K562 (cell line): Measurements from ENCODE around the gene ST6GALNAC6. TPM values are rescaled to one million over a fixed set of nuclear protein-coding genes. Genes with fewer than 3 reads are reported as not detected.
A peak's percentile ranks its signal among the peaks of the same experiment; 100 is the strongest.

Experiments
- ETV6 ChIP-seq, 3 experiments: fragments of 150-350 bp in 1 of 3; sonication (generic) in 1 of 3; formaldehyde crosslinking in 1 of 3; IDR thresholded peaks; 2 replicates each; pipeline versions ENCODE4 v1.6.1 to v1.8.0; 2014 to 2022; ENCODE audit warnings: borderline replicate concordance in 2 of 3, low read depth in 2 of 3, antibody characterized with exemption in 1 of 3, low read length in 1 of 3, mild to moderate bottlenecking in 1 of 3, missing genetic modification reagents in 1 of 3
- FOXJ3 ChIP-seq: sonication (generic); formaldehyde crosslinking; IDR thresholded peaks from 2 replicates; pipeline ENCODE4 v1.4.0; 2020; ENCODE audit warnings: mild to moderate bottlenecking, missing genetic modification reagents
- HDAC8 ChIP-seq: fragments of 450-650 bp; IDR thresholded peaks from 2 replicates; pipeline ENCODE4 v1.6.1; 2016; ENCODE audit warnings: mild to moderate bottlenecking, missing genetic modification characterization, moderate library complexity, missing compliant biosample characterization
- ID3 ChIP-seq, 2 experiments: fragments of 250-450 bp in 1 of 2; fragments of 450-650 bp in 1 of 2; sonication (Bioruptor Pico) in 1 of 2; IDR thresholded peaks; 2 replicates each; pipeline versions ENCODE4 v1.6.1 to v1.8.0; 2016 to 2021; ENCODE audit warnings: mild to moderate bottlenecking in 2 of 2, moderate library complexity in 2 of 2, missing compliant biosample characterization in 1 of 2, missing genetic modification characterization in 1 of 2
- KLF13 ChIP-seq: fragments of 450-650 bp; IDR thresholded peaks from 2 replicates; pipeline ENCODE4 v1.6.1; 2016; ENCODE audit warnings: missing genetic modification characterization, low read depth, mild to moderate bottlenecking, missing compliant biosample characterization, moderate library complexity, borderline replicate concordance
- MTA2 ChIP-seq: fragments of 450-650 bp; IDR thresholded peaks from 2 replicates; pipeline ENCODE4 v1.6.1; 2016; ENCODE audit warnings: low read depth
- NR3C1 ChIP-seq: sonication (generic); formaldehyde crosslinking; IDR thresholded peaks from 2 replicates; pipeline ENCODE4 v1.8.1; 2022; ENCODE audit warnings: missing genetic modification reagents
- RBFOX2 ChIP-seq: fragments of 200-400 bp; formaldehyde crosslinking; IDR thresholded peaks from 2 replicates; pipeline ENCODE4 v1.6.1; 2017; ENCODE audit warnings: low read depth, mild to moderate bottlenecking, low read length, moderate library complexity
- SIN3B ChIP-seq: fragments of 450-650 bp; IDR thresholded peaks from 2 replicates; pipeline ENCODE4 v1.6.1; 2017; ENCODE audit warnings: low read depth, mild to moderate bottlenecking, moderate library complexity
- TEAD2 ChIP-seq: fragments of 450-650 bp; IDR thresholded peaks from 2 replicates; pipeline ENCODE4 v1.6.1; 2016; ENCODE audit warnings: missing genetic modification characterization, control low read depth, missing compliant biosample characterization
- ZBTB2 ChIP-seq: fragments of 450-650 bp; IDR thresholded peaks from 2 replicates; pipeline ENCODE4 v1.6.1; 2016; ENCODE audit warnings: antibody characterized with exemption
- ZNF121 ChIP-seq: sonication (generic); formaldehyde crosslinking; conservative IDR thresholded peaks from 2 replicates; pipeline ENCODE4 v1.8.0; 2022; ENCODE audit warnings: missing genetic modification reagents
- ZNF3 ChIP-seq: fragments of 250-450 bp; sonication (Bioruptor Pico); IDR thresholded peaks from 2 replicates; pipeline ENCODE4 v1.5.0; 2021; ENCODE audit warnings: mild to moderate bottlenecking, moderate library complexity
- polyA plus RNA-seq, 8 experiments: library from polyadenylated mRNA; depleted of rRNA in 4 of 8; stranded (reverse) in 5 of 8; unstranded in 3 of 8; fragments of >200 nt; fragmentation: Nextera tagmentation in 2 of 8; fragmentation: Illumina TruSeq in 1 of 8; extraction: Ambion mirVana in 2 of 8; extraction: Trizol in 1 of 8; gene quantifications; 2 replicates each; pipeline versions ENCODE4 v1.2.1 to v1.2.3, GENCODE V29; 2011 to 2014; ENCODE audit warnings: inconsistent platforms in 1 of 8, missing spikeins in 1 of 8
- total RNA-seq, 7 experiments: library from RNA; depleted of rRNA in 6 of 7; stranded (reverse); fragments of >200 nt in 6 of 7; fragmentation: Illumina TruSeq in 2 of 7; extraction: Trizol in 2 of 7; gene quantifications; 2 replicates each; pipeline versions ENCODE4 v1.2.1 to v1.2.3, GENCODE V29; 2011 to 2021; ENCODE audit warnings: low replicate concordance in 1 of 7

ST6GALNAC6 gene
- total and polyA plus RNA-seq, 9 of the 15 experiments (the other 6 are each of a cell fraction or from before 2014, with no cell fraction given), result 0.13 to 23.0 (median 14.5) TPM

GRCh38 chr9:127928676-127929624 lies 29.5 kb upstream of the ST6GALNAC6 start (continued):
- TF ChIP-seq ETV6 (IDR thresholded peaks at IDR 0.05; ENCODE audit: borderline replicate concordance in 1 of 2, low read depth in 2 of 2, low read length in 1 of 2), result no peak
- no peak for TF ChIP-seq ETV6 (CRISPR knock-in tag; IDR thresholded peaks at IDR 0.05; ENCODE audit: borderline replicate concordance)
- TF ChIP-seq ZNF121, result no peak
- TF ChIP-seq ID3 (CRISPR knock-in tag; IDR thresholded peaks at IDR 0.05), result no peak
- no peak for TF ChIP-seq ID3 (tag; IDR thresholded peaks at IDR 0.05)
- no peak for TF ChIP-seq ZBTB2
- no peak for TF ChIP-seq TEAD2
- no peak for TF ChIP-seq MTA2
- no peak for TF ChIP-seq ZNF3 (CRISPR knock-in tag)
- no peak for TF ChIP-seq SIN3B
- TF ChIP-seq KLF13 (tag), result no peak
- TF ChIP-seq RBFOX2, result peak; percentile 55; the same call in 1 of the 2 replicates
- TF ChIP-seq NR3C1 (CRISPR knock-in tag), result no peak
- TF ChIP-seq FOXJ3, result no peak
- no peak for TF ChIP-seq HDAC8
